Measurements from ENCODE around the gene RABGGTA. TPM values are rescaled to one million over a fixed set of nuclear protein-coding genes. Genes with fewer than 3 reads are reported as not detected.

Gene RABGGTA
- total RNA-seq, 3 donors from 2014 or later (not counting 1 experiment from before 2014, with no cell fraction given), result 72.9 to 95.1 (median 88.5) TPM

GRCh38 chr14:24233538-24233866, 37.9 kb downstream of the RABGGTA start:
- H3K4me3 ChIP-seq (ENCODE audit: low read length), result peak overlapping the region; percentile 71

GRCh38 chr14:24232645-24233537, 38.5 kb downstream of the RABGGTA start, which contains the start of gene GMPR2:
GMPR2 (plus strand) TSS chr14:24232929; CDS start chr14:24233254, 325 bp downstream.
- H3K4me3 Mint-ChIP-seq, result peak within 1 kb of the TSS; percentile 86
- Histone ChIP-seq H3K9me3 (ENCODE audit: control insufficient read depth, insufficient read depth, low read length) (no peaks in the 10 kb centered on the region), H3K27me3 (ENCODE audit: control insufficient read depth, insufficient read depth, low read length) (no peaks in the 10 kb centered on the region), H3K4me1 (ENCODE audit: control insufficient read depth, insufficient read depth, low read length) (peaks cover 24% of the 10 kb centered on the region), H3K27ac (ENCODE audit: low read length) (peak within 1 kb of the TSS; percentile 77), H3K36me3 (ENCODE audit: control insufficient read depth, insufficient read depth, low read length) (peaks cover 33% of the 10 kb centered on the region), H3K4me3 (ENCODE audit: low read length) (peak within 1 kb of the TSS; percentile 71)
- H3K27me3 Mint-ChIP-seq (ENCODE audit: low read depth in 2 of 2), result no peaks in the 10 kb centered on the region
- no peaks in the 10 kb centered on the region for H3K9me3 Mint-ChIP-seq
- DNase-seq (peak in 1 of 2 donors; percentile 53), ATAC-seq (peak; percentile 21 to 41 (median 40))
- TF ChIP-seq CTCF (IDR thresholded peaks at IDR 0.05), result no peak
- WGBS (ENCODE audit: insufficient coverage), result 6% methylated on average over 32 of the region's 38 CpGs
- H3K27ac Mint-ChIP-seq, result peak within 1 kb of the TSS; percentile 87 to 100
- peaks cover 18% of the 10 kb centered on the region for H3K36me3 Mint-ChIP-seq
- peaks cover 49 to 61% of the 10 kb centered on the region in 2 donors for H3K4me1 Mint-ChIP-seq
- intact Hi-C loops (cut with micrococcal nuclease), result loop anchor here (1.0 to 5.0 kb wide), 4 partner anchors 9 to 39 kb away; partner anchors contain the start of genes MDP1, RABGGTA, TINF2 and TM9SF1

More at GRCh38 chr14:24233538-24233866, 37.9 kb downstream of the RABGGTA start:
- Histone ChIP-seq H3K4me1 (ENCODE audit: control insufficient read depth, insufficient read depth, low read length) (peaks cover 24% of the 10 kb centered on the region), H3K27ac (ENCODE audit: low read length) (peak overlapping the region; percentile 77), H3K27me3 (ENCODE audit: control insufficient read depth, insufficient read depth, low read length) (no peaks in the 10 kb centered on the region), H3K36me3 (ENCODE audit: control insufficient read depth, insufficient read depth, low read length) (peaks cover 40% of the 10 kb centered on the region), H3K9me3 (ENCODE audit: control insufficient read depth, insufficient read depth, low read length) (no peaks in the 10 kb centered on the region)
- H3K27me3 Mint-ChIP-seq (ENCODE audit: low read depth in 2 of 2), result no peaks in the 10 kb centered on the region
- DNase-seq (no peak), ATAC-seq (no peak)
- TF ChIP-seq CTCF (IDR thresholded peaks at IDR 0.05), result no peak
- H3K4me3 Mint-ChIP-seq, result peak overlapping the region; percentile 86
- peaks cover 22% of the 10 kb centered on the region for H3K36me3 Mint-ChIP-seq
- intact Hi-C loops (cut with micrococcal nuclease), result loop anchor here (5.0 kb wide), 2 partner anchors 36 to 39 kb away; partner anchors contain the start of genes RABGGTA and TM9SF1
- peaks cover 55 to 67% of the 10 kb centered on the region in 2 donors for H3K4me1 Mint-ChIP-seq
- 76% methylated on average over 2 of the region's 2 CpGs for WGBS (ENCODE audit: insufficient coverage)
- H3K27ac Mint-ChIP-seq, result peak overlapping the region; percentile 87 to 100
- H3K9me3 Mint-ChIP-seq, result no peaks in the 10 kb centered on the region

GRCh38 chr14:24232121-24232644, 39.2 kb downstream of the RABGGTA start, which contains the start of gene NEDD8:
NEDD8 (minus strand) TSS chr14:24232367; CDS start chr14:24232267, 100 bp downstream.
- Histone ChIP-seq H3K27ac (ENCODE audit: low read length) (peak within 1 kb of the TSS; percentile 77), H3K4me1 (ENCODE audit: control insufficient read depth, insufficient read depth, low read length) (peaks cover 24% of the 10 kb centered on the region), H3K36me3 (ENCODE audit: control insufficient read depth, insufficient read depth, low read length) (peaks cover 32% of the 10 kb centered on the region), H3K9me3 (ENCODE audit: control insufficient read depth, insufficient read depth, low read length) (no peaks in the 10 kb centered on the region), H3K4me3 (ENCODE audit: low read length) (peak within 1 kb of the TSS; percentile 71), H3K27me3 (ENCODE audit: control insufficient read depth, insufficient read depth, low read length) (no peaks in the 10 kb centered on the region)
- intact Hi-C loops (cut with micrococcal nuclease), result loop anchor here (1.0 to 5.0 kb wide), 4 partner anchors 10 to 40 kb away; partner anchors contain the start of genes MDP1, RABGGTA, TINF2 and TM9SF1
- Mint-ChIP-seq H3K27me3 (ENCODE audit: low read depth in 2 of 2) (no peaks in the 10 kb centered on the region), H3K4me3 (peak within 1 kb of the TSS; percentile 86), H3K4me1 (peaks cover 46 to 55% of the 10 kb centered on the region in 2 donors), H3K36me3 (peaks cover 11% of the 10 kb centered on the region), H3K27ac (peak within 1 kb of the TSS; percentile 87 to 100), H3K9me3 (no peaks in the 10 kb centered on the region)
- ATAC-seq, result peak; percentile 88 to 91 (median 90)
- DNase-seq, result peak; percentile 78 to 92
- WGBS (ENCODE audit: insufficient coverage), result under 1% methylated on average over 29 of the region's 30 CpGs
- TF ChIP-seq CTCF (IDR thresholded peaks at IDR 0.05), result no peak
